NCI-H1417 treated with DMSO at 0.1 percent for 48 hours (cell line): Measurements from ENCODE around the gene AHNAK2.
"Not testable (repeated sequence)": the region's sequence is repeated elsewhere in the genome, so short reads cannot be mapped to it uniquely, and the experiment has no call there.

Experiments used
- DNase-seq: peaks from one replicate; lab custom pipeline; 2025; lab: John Stamatoyannopoulos, UW

Gene AHNAK2

DNA sequence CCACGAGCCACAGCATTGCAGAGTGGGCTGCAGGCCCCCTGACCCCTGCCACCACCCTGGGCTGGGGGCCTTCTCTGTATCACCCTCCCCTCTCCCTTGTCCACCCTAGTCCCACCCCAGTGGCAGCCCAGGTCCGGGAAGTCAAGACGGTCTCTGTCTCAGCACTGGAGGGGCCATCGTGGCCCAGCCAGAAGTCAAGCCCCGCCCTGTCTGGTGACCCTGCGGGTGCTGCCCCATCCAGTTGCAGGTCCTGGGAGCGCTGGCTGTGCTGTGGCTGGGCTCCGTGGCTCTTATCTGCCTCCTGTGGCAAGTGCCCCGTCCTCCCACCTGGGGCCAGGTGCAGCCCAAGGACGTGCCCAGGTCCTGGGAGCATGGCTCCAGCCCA lies 50.8 kb downstream of the AHNAK2 start:
- no peak for DNase-seq

DNA sequence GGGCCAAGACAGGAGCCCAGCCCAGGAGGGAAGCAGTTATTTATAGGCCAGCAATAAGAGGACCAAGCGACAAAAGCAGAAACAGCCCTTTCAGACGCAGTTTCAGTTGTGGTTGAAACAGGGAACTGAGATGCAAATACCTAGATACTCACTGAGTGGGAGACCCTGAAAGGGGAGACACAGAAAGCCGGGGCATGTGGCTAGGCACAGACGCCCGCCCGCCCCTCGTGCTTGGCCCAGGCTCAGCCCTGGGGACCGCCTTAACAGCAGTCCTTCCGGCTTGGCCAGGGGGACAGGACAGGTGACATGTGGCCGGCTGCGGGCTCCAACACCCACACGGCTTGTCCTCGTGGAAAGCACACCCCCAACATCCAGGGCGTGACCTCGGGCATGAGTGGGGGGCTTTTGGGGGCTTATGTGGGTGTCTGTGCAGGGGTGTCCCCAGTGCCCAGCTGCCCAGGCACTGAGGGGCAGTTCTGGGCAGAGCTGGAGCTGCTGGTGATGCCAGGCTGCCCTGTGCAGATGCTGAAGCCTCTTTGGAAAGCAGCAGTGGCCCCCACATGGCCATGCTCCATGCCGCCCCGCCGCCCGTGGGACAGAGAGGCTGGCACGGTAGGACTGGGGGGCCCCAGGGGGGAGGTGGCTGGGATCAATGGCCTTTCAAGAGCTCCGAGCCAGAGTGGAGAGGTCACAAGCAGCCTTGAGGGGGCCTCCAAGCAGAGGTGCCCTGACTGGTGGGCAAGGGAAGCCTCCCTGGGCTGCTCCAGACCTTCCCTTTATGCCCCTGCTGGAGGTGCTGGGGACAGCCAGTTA lies 51.3 kb downstream of the AHNAK2 start:
- DNase-seq, result no peak

- no peak for DNase-seq
Observed at GRCh38 chr14:104925855-104926609, 52.1 kb downstream of the AHNAK2 start.

- no peak for DNase-seq
Observed at GRCh38 chr14:104925214-104925854, 52.8 kb downstream of the AHNAK2 start.

- no peak for DNase-seq
Observed at GRCh38 chr14:104924421-104925213, 53.6 kb downstream of the AHNAK2 start, which contains the start of gene PLD4. TSS of gene PLD4 (plus strand) at chr14:104924879. CDS start at chr14:104927141, 2,262 bp downstream.

GRCh38 chr14:104923640-104924420 lies 54.3 kb downstream of the AHNAK2 start:
- no peak for DNase-seq

- DNase-seq, result no peak
Observed at GRCh38 chr14:104919993-104920315, 58.2 kb downstream of the AHNAK2 start.

- not testable (repeated sequence) for DNase-seq
Observed at GRCh38 chr14:104919152-104919992, 58.8 kb downstream of the AHNAK2 start.

GRCh38 chr14:104917993-104918392 lies 60.2 kb downstream of the AHNAK2 start:
- no peak for DNase-seq

- DNase-seq, result no peak
Observed at GRCh38 chr14:104917116-104917515, 61.1 kb downstream of the AHNAK2 start.

- no peak for DNase-seq
Observed at GRCh38 chr14:104913435-104913834, 64.7 kb downstream of the AHNAK2 start.

GRCh38 chr14:104912053-104912452 lies 66.1 kb downstream of the AHNAK2 start:
- DNase-seq, result no peak

GRCh38 chr14:104908303-104908702 lies 69.9 kb downstream of the AHNAK2 start:
- DNase-seq, result no peak

DNA sequence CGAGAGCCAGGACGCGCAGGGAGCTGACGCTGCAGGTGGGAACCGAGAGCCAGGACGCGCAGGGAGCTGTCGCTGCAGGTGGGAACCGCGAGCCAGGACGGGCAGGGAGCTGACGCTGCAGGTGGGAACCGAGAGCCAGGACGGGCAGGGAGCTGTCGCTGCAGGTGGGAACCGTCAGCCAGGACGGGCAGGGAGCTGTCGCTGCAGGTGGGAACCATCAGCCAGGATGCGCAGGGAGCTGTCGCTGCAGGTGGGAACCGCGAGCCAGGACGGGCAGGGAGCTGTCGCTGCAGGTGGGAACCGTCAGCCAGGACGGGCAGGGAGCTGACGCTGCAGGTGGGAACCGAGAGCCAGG lies 72.6 kb downstream of the AHNAK2 start:
- not testable (repeated sequence) for DNase-seq

- not testable (repeated sequence) for DNase-seq
Observed at GRCh38 chr14:104904650-104905578, 73.3 kb downstream of the AHNAK2 start.

DNA sequence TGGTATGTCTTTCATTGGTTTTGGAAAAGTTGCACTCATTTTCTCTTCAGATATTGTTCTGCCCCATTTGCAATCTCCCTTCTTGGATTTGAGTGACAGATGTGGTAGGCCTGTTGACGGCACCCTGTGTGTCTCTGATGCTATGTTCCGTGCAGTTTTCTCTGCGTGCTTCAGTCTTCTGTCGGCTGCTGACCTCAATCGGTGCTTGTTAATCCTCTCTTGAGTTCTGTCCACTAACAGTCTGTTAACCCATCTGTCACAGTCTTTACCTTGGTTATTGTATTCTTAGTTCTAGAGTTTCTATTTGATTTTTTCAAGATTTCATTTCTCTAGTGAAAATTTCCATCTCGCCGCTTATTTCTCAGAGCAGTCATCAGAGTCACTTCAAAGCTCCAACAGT lies 74.2 kb downstream of the AHNAK2 start:
- no peak for DNase-seq

DNA sequence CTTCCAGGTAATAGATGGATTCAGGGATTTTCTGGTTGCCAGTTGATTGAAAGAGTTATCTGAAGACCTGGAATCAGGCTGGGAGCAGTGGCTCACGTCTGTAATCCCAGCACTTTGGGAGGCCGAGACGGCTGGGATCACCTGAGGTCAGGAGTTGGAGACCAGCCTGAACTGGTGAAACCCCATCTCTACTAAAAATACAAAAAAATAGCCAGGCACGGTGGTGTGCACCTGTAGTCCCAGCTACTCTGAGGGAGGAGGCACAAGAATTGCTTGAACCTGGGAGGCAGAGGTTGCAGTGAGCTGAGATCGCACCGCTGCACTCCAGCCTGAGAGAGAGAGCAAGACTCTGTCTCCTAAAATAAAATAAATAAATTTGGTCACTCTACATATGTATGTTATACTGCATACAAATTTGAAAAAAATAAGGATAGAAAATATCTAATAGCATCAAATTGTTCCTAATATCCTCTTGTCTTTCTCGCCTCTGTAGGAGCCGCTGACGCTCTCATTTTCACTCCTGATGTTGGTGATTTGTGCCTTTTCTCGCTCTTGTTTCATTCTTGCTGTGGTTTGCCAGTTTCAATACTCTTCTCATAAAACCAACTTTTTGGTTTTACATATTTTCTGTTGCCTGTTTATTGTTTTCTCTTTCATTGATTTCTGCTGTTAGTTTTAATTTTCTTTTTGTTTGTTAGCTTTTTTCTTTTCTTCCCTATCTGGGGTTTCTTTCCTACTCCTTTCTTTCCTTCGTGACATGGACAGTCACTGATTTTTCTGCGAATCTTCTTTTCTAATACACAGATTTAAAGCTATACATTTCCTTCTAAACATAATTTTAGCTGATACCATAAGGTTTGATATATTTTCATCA lies 77.3 kb downstream of the AHNAK2 start:
- DNase-seq, result no peak

DNA sequence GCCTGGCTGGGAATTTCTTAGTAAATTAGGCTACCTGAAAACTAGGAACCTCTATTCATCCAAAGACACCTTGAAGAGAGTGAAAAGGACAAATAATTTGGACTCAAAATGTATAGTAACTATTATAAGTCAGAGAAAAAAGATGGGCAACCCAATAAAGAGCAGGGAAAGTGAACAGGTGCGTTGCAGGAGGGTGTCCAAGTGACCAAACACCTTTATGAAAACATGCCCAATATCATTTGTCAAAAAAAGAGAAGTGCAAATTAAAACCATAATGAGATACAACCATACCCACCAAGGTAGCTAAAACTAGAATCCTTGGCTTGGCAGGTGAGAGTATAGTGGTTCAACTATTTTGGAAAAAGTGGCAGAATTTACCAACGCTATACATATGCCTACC lies 78.4 kb downstream of the AHNAK2 start:
- no peak for DNase-seq
